Measurements from ENCODE around the gene GPATCH1. TPM values are rescaled to one million over a fixed set of nuclear protein-coding genes. Genes with fewer than 3 reads are reported as not detected.

Gene GPATCH1
- polyA plus RNA-seq, 1 donor from 2014 or later = 11.5 TPM

DNA sequence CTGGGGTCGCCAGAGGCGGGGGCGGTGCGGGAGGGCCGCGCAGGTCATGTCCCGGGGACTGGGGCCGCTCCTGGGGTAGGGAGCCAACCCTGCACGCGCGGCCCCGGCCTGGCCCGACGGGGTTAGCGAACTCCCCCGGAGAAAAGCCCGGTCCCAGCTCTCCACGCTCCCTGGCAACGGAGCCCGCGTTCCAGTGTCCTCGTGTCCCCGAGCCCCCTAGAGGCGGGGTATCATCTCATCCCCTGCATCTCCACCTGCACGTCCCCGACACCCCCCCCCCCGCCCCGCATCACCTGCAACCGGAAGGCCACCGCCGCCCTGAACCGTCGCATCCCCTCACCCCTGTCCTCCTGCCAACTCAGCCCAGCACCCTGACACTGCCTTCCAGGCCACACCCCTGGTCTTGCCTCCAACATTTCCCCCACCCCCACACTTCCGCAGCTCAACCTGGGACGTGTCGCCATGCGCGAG lies 53.6 kb downstream of the GPATCH1 start:
- Histone ChIP-seq H3K4me2 (ENCODE audit: low read length) (no peak overlapping the region), H3K9ac (ENCODE audit: low read length) (no peak overlapping the region), H3K27me3 (ENCODE audit: insufficient read depth, low read depth, low read length) (no peaks in the 10 kb centered on the region), H4K20me1 (ENCODE audit: insufficient read depth) (no peaks in the 10 kb centered on the region), H3K79me2 (replicated peaks; ENCODE audit: insufficient read depth, low read length) (no peaks in the 10 kb centered on the region), H3F3A (ENCODE audit: insufficient read depth, low read length, poor library complexity, severe bottlenecking) (no peaks in the 10 kb centered on the region), H3K27ac (ENCODE audit: low read length) (no peak overlapping the region), H2AFZ (ENCODE audit: low read depth, low read length) (no peak overlapping the region), H3K4me3 (ENCODE audit: low read length) (no peak overlapping the region), H3K9me2 (ENCODE audit: insufficient read depth, low read length) (no peaks in the 10 kb centered on the region), H3K36me3 (ENCODE audit: insufficient read depth, low read length) (no peaks in the 10 kb centered on the region), H3K9me3 (ENCODE audit: low read length) (no peaks in the 10 kb centered on the region)
- TF ChIP-seq EP300 (conservative IDR thresholded peaks at IDR 0.05; ENCODE audit: poor library complexity, severe bottlenecking) = no peak
- TF ChIP-seq EZH2 (IDR thresholded peaks at IDR 0.05; ENCODE audit: borderline replicate concordance, insufficient read depth, low read length, poor library complexity, severe bottlenecking) = no peak
- no peak for TF ChIP-seq REST (IDR thresholded peaks at IDR 0.05; ENCODE audit: borderline replicate concordance)
- TF ChIP-seq POLR2AphosphoS5 (IDR thresholded peaks at IDR 0.05) = no peak
- TF ChIP-seq MXI1 (conservative IDR thresholded peaks at IDR 0.05; ENCODE audit: poor library complexity, severe bottlenecking) = no peak
- no peak for TF ChIP-seq TAF1 (IDR thresholded peaks at IDR 0.05; ENCODE audit: low read depth)
- no peak for TF ChIP-seq CTCF (IDR thresholded peaks at IDR 0.05; ENCODE audit: poor library complexity, severe bottlenecking)
- no peak for TF ChIP-seq RAD21 (conservative IDR thresholded peaks at IDR 0.05)
- TF ChIP-seq SMC3 (conservative IDR thresholded peaks at IDR 0.05; ENCODE audit: poor library complexity) = no peak

DNA sequence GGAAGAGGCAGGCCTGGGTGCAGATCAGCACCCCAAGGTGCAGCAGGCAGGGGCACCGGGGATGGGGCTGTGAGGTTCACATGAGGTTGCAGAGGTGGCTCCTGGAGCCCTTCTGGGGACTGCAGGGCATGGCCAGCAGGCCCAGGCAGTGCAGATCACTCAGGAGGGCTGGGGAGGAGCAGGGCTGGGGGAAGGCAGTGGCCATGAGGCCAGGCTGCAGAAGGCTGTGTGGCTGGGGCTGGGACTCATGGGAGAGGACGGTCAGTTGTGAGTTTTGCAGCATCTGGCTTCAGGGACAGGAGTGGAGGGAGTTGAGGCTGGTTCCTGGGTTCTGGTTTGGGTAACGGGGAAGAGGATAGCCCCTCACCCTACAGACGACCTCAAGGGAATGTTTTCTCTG lies 58.2 kb downstream of the GPATCH1 start:
- Histone ChIP-seq H3F3A (ENCODE audit: insufficient read depth, low read length, poor library complexity, severe bottlenecking) (no peaks in the 10 kb centered on the region), H4K20me1 (ENCODE audit: insufficient read depth) (no peaks in the 10 kb centered on the region), H3K9me2 (ENCODE audit: insufficient read depth, low read length) (no peaks in the 10 kb centered on the region), H3K4me2 (ENCODE audit: low read length) (no peak overlapping the region), H3K36me3 (ENCODE audit: insufficient read depth, low read length) (no peaks in the 10 kb centered on the region), H3K27me3 (ENCODE audit: insufficient read depth, low read depth, low read length) (no peaks in the 10 kb centered on the region), H3K9ac (ENCODE audit: low read length) (no peak overlapping the region), H3K79me2 (replicated peaks; ENCODE audit: insufficient read depth, low read length) (no peaks in the 10 kb centered on the region), H2AFZ (ENCODE audit: low read depth, low read length) (no peak overlapping the region), H3K27ac (ENCODE audit: low read length) (no peak overlapping the region), H3K4me3 (ENCODE audit: low read length) (no peak overlapping the region), H3K9me3 (ENCODE audit: low read length) (no peaks in the 10 kb centered on the region)
- TF ChIP-seq SMC3 (conservative IDR thresholded peaks at IDR 0.05; ENCODE audit: poor library complexity) = no peak
- no peak for TF ChIP-seq EP300 (conservative IDR thresholded peaks at IDR 0.05; ENCODE audit: poor library complexity, severe bottlenecking)
- TF ChIP-seq POLR2AphosphoS5 (IDR thresholded peaks at IDR 0.05) = no peak
- no peak for TF ChIP-seq MXI1 (conservative IDR thresholded peaks at IDR 0.05; ENCODE audit: poor library complexity, severe bottlenecking)
- TF ChIP-seq RAD21 (conservative IDR thresholded peaks at IDR 0.05) = no peak
- TF ChIP-seq TAF1 (IDR thresholded peaks at IDR 0.05; ENCODE audit: low read depth) = no peak
